GM21825 (cell line): Measurements from ENCODE around the gene CCR9.

Experiments
- ATAC-seq: cut with Tn5 transposase; IDR thresholded peaks from one replicate; pipeline ENCODE4 v1.9.1; 2021; ENCODE audit warnings: mild to moderate bottlenecking, moderate library complexity; ENCODE audit not compliant: unreplicated experiment

Gene CCR9

DNA sequence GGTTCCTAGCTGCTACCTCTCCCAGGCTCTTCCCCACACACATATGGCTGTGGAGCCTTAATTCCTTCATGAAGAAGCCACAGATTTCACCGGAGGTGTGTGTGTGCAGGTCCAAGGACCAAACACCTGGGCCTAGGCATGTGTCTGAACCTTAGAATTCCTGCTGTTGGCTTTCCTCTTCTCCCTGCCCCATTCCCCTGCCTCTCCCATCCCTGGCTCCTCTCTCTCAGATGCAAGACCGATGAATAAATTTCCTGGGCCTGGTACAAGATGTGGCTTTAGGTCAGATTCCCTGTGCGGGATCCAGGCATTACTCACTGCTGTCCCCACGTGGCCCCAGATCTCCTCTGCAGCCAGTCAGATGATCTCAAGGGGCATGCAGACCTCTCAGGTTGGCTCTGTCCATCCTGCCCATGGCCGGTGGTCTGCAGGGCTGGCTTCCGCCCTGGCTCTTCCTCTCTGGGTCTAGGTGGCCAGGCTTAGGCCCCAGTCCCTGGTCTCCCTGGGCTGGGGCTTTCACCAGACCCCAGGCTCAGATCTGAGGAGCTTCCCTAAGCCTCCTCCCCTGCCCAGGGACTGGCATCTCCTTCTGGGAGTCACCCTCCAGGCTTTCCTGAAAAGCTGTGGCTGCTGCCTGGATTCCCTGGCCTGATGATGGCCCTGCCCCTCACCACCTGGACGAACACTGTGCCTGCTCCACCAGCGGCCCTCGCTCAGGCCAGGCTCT is 20.5 kb downstream of the CCR9 start:
- ATAC-seq = no peak

DNA sequence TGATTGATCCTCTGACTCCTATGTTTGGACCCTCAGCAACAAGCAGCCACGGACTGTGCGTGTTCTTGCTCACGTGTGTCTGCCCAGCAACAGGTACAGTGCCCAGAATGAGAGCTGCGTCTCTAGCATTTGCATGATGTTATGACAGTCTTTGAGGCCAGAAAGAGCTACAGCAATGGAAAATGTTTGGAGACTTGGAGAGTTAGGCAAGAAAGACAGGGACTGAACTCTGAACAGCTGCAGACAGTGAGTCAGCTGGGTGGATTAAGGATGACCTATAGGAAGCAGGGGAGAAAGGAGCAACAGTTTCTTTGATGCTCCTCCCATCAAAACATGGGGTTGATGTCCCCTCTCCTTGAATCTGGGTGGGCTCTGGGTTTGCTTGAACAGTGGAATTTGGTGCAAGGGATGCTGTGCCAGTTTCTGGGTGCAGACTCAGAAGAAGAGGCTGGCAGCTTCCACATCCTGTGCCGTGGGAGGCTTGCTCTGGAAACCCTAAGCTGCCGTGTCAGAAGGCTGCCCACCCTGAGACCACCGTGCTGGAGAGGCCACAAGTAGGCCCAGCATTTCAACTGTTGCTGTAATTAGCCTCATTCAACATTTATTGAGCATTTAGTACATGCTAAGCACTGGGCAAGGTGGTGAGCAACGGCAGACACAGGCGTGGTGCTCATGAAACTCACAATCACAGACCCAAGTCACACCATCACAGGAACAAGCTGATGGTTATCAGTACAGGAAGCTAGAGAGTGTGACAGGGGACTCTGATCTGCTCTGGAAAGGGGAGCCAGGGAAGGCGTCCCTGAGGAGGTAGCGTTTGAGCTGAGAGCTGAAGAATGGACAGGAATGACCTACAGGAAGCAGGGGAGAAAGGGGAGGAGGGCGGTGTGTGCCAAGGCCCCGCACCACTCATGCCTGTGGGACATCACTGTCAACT is 21.7 kb downstream of the CCR9 start:
- no peak for ATAC-seq

DNA sequence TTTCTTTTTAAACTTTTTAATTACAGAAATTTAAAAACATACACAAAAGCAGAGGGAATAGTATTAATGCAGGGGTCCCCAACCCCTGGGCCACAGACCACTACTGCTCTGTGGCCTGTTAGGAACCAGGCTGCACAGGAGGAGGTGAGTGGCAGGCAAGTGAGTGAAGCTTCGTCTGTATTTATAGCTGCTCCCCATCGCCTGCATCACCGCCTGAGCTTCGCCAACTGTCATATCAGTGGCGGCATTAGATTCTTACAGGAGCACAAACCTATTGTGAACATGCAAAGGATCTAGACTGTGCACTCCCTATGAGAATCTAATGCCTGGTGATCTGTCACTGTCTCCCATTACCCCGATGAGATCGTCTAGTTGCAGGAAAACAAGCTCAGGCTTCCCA is 22.4 kb downstream of the CCR9 start:
- ATAC-seq = no peak

DNA sequence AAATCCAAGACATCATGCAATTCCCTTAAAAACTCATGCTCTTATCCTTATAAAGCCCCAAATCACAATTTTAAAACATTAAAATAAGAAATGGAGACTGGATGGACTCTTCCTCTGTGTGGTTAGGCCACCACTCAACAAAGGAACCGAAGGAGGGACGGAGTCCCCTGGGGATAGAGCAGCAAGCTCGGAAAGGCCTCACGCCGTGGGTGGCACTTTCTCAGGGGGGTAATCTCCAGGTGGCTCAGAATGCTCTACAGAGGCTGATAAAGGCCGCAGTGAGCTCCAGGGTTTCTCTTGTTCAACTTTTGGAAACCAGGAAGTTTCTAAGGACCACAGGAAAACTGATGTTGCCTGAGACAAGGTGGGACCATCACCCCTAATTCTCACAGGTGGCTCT is 23.2 kb downstream of the CCR9 start:
- no peak for ATAC-seq

DNA sequence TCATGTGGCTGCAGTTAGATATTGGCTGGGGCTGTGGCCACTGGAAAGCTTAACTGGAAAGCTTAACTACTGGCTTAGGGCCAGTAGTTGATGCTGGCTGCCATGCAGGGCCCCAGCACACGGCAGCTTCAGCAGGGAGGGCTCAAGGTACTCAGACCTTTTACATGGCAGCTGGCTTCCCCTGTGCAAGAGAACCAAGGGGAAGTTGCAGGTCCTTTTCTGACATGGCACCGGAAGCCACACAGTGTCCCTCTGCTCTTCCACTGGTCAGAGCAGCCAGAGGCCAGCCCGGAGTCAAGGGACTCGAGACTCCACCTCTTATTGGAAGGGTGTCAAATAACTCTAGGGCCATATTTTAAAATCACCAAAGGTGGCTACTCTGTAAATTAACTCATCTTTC is 24.5 kb downstream of the CCR9 start:
- no peak for ATAC-seq

DNA sequence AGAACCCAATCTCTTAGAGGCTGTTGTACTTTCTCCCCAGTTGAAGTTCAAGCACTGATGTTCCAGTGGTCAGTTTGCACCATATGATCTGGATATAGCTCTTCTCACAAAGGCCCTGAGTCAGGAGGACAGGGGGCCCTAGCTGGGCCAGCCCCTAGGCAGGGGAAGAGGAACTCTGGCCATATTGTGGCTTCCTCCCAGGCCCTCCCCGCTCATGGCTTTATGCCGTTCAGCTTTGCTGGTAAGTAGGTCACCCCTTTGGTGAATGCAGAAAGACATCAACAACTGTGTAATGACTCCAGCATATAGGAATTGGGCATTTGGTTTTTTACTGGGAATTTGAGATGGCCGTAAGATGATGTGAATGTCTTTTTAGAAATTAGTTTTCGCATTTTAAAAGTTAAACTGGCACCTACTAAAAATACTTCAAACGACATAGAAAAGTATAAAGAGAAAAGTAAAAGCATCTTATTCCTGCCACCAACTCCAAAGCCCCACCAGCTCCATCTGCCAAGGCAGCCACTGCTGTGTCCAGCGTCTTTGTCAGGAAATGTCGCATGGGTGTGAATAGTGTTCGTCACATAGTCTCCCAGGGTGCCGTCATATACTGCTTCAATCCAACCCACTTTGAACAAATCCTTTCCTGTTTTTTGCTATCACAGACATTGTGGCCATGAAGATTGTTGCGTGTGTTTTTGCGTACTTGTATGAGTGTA is 25.3 kb downstream of the CCR9 start:
- ATAC-seq = no peak

DNA sequence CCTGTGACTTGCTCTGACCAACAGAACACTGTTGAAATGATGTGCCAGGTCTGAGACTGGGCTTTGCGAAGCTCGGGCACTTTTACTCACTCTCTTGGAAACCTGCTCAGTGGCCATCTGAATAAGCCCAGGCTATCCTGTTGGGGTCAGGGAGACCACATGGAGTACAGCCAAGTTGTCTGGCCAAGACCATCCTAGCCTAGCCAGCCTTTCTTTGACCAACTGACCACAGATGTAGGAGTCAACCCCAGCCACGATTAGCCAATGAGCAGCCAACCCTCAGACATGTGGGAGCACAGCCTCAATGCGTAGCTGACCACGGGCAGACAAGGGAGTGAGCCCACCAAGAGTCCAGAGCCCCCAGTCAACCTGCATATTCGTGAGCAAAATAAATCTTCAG is 26.1 kb downstream of the CCR9 start:
- no peak for ATAC-seq

DNA sequence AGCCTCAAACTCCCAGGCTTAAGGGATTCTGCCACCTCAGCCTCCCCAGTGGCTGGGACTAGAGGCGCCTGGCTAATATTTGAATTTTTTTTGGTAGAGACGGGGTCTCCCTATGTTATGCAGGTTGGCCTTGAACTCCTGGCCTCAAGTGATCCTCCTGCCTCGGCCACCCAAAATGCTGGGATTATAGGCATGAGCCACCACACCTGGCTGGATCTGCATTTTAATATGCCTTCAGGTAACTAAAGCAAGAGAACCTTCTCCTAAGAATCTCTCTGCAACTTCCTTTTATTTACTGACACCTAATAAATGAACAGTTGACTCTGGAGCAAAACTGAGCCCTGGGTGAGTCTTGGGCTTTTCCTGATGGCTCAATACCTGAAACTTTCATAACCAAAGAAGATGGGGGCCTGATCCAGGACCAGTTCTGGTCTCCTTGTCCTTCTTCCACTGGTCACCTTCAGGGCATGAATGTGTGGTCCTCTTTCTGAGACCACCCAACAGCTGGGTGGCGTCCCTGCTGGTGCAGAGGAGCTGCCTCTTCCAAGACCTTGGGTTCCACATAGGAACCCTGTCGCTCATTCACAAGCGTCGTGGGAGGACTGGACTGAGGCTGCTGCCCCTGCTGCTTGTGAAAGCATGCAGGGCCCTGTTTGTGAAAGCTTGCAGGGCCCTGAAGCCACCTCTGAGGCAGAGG is 28.2 kb downstream of the CCR9 start:
- no peak for ATAC-seq

DNA sequence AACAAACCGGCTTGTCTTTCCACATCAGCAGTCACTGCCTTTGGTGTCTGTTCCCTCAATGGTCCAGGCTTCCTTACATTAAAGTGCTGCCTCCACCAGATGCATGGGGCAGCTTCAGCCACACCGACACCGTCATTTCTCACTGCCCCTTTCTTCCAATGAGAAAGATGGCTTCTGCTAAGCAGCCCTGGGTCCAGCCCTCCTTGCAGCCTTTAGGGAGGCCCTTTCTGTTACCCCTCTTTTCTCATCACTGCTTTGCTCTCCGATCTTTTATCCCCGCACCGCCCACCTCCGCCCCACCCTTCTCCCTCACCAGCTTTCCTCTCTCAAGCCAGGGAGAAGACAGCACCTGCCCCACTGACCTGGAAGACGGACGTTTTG is 28.7 kb downstream of the CCR9 start:
- ATAC-seq = no peak

DNA sequence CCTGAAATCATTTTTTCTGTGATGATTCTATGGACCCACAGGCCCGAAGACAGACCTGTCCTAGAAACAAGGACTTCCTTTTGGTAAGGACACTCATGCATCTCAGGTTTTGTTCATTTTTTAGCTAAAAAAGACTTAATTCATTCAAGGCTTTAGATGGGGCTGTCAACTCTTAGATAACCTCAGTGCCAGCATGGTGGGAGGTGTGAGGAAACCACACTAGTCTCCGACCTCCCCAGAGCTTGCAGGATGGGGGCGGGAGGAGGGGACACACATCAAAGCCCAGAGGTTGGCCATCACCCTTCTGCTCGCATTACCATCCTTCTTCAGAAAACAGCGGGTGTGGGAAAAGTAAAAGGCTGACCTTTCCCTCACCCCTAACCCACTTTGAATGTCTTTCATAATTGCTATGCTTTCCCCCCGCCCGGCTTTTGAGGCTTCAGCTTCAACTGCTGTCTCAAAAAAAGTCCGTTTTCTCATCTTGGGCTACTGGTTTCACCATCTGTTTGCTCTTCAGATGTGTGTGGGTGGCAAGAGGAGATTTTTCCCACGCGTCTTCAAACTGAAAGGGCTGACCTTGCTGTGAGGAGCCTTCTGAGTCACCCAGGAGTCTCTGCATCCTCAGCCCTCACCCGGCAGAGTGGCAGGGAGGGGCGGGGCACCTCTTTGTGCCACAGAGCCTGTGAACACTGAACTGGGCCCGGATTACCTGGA is 29.3 kb downstream of the CCR9 start:
- ATAC-seq = peak; percentile 90

DNA sequence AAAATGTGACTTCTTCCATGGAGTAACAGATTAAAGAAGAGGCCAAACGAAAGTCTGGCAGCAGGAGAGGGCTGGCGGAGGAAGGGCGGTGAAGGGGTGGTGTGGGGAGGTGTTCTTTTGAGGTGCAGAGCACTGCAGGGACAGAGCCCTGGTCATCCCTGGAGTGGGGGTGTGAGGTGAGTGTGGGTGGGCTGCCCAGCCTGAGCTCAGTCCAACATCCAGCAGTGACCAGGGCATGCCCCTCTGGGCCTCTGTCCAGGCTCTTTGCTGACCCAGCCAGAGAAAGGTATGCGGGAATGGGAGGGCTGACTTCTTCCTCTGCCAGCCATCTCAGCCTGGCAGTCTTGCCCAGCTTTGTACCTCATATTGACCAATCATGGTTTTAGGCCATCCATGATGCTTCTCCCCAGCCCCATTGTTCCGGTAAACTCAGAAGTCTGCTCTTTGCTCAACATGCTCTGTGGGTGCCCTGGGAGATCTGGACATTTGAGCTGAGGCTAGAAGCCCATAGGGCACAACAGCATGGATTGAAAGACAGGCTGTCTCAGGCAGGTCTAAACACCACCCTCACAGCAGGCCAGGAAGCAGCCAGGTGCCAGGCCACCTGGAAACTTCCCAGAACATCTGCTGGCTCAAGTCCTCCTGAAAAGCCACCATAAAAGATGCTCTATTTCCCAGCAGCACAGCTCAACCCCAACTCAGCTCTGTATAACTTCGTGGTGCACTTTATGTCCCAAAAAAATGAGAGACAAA is 31.0 kb downstream of the CCR9 start:
- ATAC-seq = no peak

DNA sequence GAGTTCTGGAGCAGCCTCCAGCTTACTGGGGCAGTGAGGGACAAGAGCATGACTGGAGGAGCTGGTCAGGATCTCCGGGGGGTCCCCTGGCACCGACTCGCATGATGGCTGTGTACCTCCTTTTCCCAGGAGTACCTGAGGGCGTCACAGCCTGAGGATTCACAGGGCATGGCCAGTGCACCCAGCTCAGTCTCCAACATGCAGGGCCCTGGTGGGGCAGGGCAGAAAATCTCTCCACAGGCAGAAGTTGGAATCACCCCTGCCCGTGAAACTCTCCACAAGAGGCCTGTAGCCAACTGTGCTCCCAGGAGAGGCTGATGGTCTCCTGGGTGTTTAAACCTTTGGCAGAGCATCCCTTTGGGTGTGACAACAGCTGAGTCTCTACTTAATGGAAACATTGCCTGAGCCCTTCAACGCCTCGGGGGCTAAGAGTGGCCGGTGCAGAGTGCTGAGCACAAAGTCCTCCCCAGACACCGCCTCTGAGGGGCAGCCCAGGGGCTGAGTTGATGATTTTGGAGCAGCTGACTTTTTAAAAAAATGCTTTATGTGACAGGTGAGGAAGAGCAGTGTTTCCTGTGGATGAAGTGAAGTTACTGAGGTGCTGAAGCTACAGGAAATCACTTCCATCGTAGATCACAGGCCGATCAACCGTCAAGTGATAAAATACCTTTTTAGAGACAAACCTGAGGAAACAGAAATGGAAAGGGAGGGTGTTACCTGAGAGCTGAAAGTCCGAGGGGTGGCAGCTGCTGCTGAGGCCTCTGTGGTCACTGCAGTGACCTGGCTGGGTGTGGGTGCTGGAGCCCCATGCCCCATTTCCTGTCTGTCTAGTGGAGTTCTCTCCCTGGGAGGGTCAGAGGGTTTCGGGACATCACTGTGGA is 35.1 kb downstream of the CCR9 start:
- no peak for ATAC-seq

DNA sequence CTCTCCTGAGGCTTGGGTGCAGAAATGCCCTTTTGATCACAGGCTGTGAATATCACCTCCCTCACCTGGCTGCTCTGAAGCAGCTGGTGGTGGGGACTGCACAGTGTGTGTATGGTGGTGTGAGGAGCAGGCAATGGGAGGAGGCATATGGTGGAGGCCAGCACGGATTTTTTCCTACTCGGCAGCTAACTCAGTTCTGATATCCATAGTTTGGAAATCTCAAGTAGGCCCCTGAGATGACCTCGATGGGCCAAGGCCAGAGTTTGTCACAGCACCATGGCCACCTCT is 35.6 kb downstream of the CCR9 start:
- ATAC-seq = no peak

DNA sequence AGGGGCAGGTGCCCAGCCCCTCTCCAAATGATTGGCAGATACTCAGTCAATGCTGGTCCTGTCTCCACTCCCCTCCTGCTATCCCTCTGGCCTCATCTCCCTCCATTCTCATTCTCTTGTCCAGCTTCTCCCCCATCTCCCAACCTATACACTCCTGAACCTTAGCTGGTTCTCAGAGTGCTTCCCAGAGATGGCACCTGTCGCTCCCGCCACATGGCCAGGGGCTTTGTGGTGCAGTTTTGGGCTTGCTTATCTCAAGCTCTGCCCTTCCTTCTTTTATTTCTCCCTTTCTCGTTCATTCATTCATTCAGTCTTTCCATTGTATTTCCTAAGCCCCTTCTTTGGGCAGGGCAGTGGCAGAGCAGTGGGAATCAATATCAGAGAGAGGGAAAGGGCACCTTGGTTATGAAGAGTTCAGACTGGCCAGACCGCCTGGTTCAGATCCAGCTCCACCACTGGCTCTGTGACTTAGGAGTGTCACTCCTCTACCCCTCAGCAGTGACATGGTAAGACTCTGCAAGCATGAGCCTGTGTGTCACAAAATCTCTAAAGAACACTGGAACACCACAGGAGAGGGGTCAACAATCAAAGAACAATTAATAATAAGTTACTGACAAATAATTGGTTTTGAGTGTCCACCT is 36.7 kb downstream of the CCR9 start:
- ATAC-seq = no peak

DNA sequence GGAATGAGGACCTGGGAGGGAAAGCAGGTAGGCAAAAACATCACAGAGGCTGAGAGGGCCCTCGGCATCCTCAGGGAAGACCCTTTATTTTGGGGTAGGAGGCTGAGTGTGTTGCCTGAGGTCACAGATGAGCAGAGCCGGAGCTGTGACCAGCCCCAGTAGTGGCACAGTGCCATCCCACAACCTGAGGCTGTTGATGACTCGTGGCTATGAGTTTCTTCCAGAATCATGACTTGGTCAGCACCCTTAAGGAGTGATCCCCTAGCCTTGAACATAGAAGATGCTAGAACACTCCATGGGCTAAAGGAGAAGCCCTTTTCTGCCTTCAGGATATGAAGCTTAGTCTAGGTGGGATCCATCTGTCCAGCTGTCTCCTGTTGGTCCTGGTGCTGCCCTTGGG is 37.4 kb downstream of the CCR9 start:
- no peak for ATAC-seq

DNA sequence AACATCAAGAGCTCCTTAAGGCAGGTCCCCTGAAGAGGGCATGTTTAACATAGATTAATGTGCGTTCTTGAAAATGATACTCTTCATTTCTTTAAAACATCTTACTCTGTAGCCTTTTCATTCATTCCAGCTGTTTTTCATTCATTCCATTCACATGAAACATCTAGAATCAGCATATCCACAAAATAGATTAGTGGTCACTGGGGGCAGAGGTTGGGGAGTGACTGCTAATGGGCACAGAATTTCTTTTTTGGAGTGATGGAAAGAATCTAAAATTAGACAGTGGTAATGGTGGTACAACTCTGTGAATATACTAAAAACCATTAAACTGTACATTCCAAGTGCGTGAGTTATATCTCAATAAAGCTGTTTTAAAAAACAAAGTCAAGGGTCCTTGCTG is 41.5 kb downstream of the CCR9 start:
- ATAC-seq = no peak

DNA sequence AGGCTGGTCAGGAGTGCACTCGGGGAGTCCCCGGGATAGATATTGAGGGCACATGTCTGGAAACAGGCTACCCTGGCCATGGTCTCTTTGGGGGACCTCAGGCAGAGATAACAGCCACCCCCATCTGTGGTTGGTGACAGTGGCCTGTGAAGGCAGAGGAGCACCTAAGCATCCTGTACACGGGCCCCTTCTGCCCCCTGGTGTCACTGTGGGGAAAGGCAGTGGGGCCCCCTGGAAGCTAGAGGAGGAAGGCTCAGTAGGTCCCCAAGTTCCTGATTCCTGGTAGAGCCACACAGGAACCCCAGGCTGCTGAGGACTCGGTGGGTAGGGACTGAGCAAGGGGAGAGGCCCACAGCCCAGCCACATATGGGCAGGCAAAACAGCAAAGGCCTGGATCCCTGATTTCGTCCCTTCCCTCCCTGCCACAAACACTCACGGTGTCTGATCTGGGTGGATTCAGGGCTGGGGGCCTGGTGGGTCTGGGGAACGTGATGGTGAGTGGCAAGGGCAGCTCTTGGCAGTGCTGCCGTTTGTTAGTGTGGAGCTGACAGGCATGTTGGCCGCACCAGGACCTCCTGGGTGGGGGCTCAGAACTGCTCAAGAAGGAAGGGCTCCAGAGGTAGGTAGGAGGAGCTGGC is 42.8 kb downstream of the CCR9 start:
- ATAC-seq = no peak

DNA sequence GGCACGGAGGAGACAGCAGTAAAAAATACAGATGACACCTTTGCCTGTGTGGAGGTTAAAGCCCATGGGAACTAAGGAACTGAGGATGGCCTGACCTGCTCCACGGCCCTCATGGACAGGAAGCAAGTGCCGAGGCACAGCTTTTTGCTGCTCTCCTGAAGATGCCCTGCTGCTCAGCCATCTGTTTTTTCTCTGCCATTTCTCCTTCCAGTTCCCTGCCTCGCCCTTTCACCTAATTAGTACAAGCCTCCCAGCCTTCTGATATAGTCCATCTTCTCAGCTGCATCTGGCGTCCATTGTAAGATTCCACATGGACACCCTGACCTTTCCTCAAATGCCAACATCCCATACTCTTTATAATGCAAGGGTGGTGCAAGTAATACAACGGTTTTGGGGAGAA is 45.2 kb downstream of the CCR9 start:
- no peak for ATAC-seq
